HepG2 (cell line): ENCODE measurements around the gene LATS2. TPM values are rescaled to one million over a fixed set of nuclear protein-coding genes. Genes with fewer than 3 reads are reported as not detected.

ENCODE experiments used
- ATAC-seq: fragments of 200-7000 bp; cut with Tn5 transposase; 3 replicates; pipeline ENCODE4 v1.9.1; 2020; ENCODE audit warnings: mild to moderate bottlenecking, moderate library complexity
- BruUV-seq: library from RNA; stranded (reverse); fragments of 400-500 nt; replicated peaks from 2 replicates; lab custom pipeline; 2021; lab: Mats Ljungman, UMichigan
- CTCF ChIA-PET: fragments of 300-600 bp; formaldehyde crosslinking; extraction: SDS; loops from one replicate; lab custom pipeline; 2021; ENCODE audit warnings: low total read pairs, inconsistent platforms, low intra/inter-chr PET ratio; lab: Yijun Ruan, JAX
- POLR2A ChIA-PET: fragments of 350-600 bp; sonication (Branson Sonifier 250); formaldehyde crosslinking; loops from one replicate; lab custom pipeline; 2020; ENCODE audit warnings: antibody characterized with exemption, inconsistent platforms; lab: Yijun Ruan, JAX
- DNase-seq: peaks from one replicate; pipeline ENCODE4 v3.0.0-alpha.2; 2015; ENCODE audit warnings: low spot score
- FAIRE-seq: peaks from 3 replicates; lab custom pipeline; 2011; peaks lifted over from hg19 to GRCh38; lab: Jason Lieb, UNC
- H2AFZ ChIP-seq: one replicate; pipeline ENCODE4 v1.6.1; 2011; ENCODE audit warnings: low read length, inconsistent platforms
- H3K27ac ChIP-seq: fragments of 300-600 bp; 3 replicates; pipeline ENCODE4 v1.8.0; 2011; ENCODE audit warnings: mixed run types, mild to moderate bottlenecking, mixed read lengths, low read length, inconsistent platforms; ENCODE audit not compliant: insufficient read depth; ENCODE audit errors: extremely low read length
- H3K27me3 ChIP-seq, 2 experiments: fragments of 200-600 bp in 1 of 2; 2 replicates in 1 of 2; 3 replicates in 1 of 2; pipeline versions ENCODE4 v1.6.0 to v1.8.0; 2011; ENCODE audit warnings: low read length in 2 of 2, mild to moderate bottlenecking in 2 of 2, moderate library complexity in 2 of 2, inconsistent platforms in 1 of 2; ENCODE audit not compliant: insufficient read depth in 2 of 2, control insufficient read depth in 1 of 2
- H3K36me3 ChIP-seq, 2 experiments: fragments of 200-600 bp in 1 of 2; replicated peaks in 1 of 2; 2 replicates in 1 of 2; 3 replicates in 1 of 2; pipeline versions ENCODE4 v1.5.1 to v1.8.0; 2011; ENCODE audit warnings: low read length in 2 of 2, inconsistent platforms in 1 of 2; ENCODE audit not compliant: insufficient read depth in 2 of 2, control insufficient read depth in 1 of 2
- H3K4me1 ChIP-seq: 2 replicates; pipeline ENCODE4 v1.5.1; 2012; ENCODE audit warnings: low read length, inconsistent platforms; ENCODE audit not compliant: insufficient read depth
- H3K4me2 ChIP-seq: 2 replicates; pipeline ENCODE4 v1.6.0; 2011; ENCODE audit warnings: low read depth, low read length, inconsistent platforms
- H3K4me3 ChIP-seq, 3 experiments: fragments of 200-600 bp in 1 of 3; sonication (generic), shearing (Covaris generic) in 1 of 3; replicated peaks in 1 of 3; 2 replicates each; pipeline ENCODE4 v1.5.1; 2011 to 2016; ENCODE audit warnings: low read length in 3 of 3, inconsistent platforms in 2 of 3, low read depth in 2 of 3, mild to moderate bottlenecking in 2 of 3, control low read depth in 1 of 3, mixed read lengths in 1 of 3; ENCODE audit not compliant: insufficient read depth in 1 of 3
- H3K79me2 ChIP-seq: one replicate; pipeline ENCODE4 v1.6.1; 2011; ENCODE audit warnings: low read length, inconsistent platforms; ENCODE audit not compliant: insufficient read depth
- H3K9ac ChIP-seq: 2 replicates; pipeline ENCODE4 v1.6.0; 2011; ENCODE audit warnings: mild to moderate bottlenecking, low read depth, low read length, inconsistent platforms; ENCODE audit not compliant: insufficient read depth
- H3K9me3 ChIP-seq: 2 replicates; pipeline ENCODE4 v1.5.1; 2012; ENCODE audit warnings: mild to moderate bottlenecking, low read length
- H4K20me1 ChIP-seq: 2 replicates; pipeline ENCODE4 v1.6.0; 2011; ENCODE audit warnings: inconsistent platforms, mild to moderate bottlenecking, low read length, moderate library complexity; ENCODE audit not compliant: insufficient read depth
- ARID5B ChIP-seq: IDR thresholded peaks from 2 replicates; pipeline ENCODE4 v1.4.0; 2020; ENCODE audit warnings: mild to moderate bottlenecking, missing genetic modification reagents
- CEBPB ChIP-seq: IDR thresholded peaks from 2 replicates; pipeline ENCODE4 v1.6.1; 2011; ENCODE audit warnings: low read depth, low read length, improper control_type of control experiment, borderline replicate concordance
- DPF2 ChIP-seq: sonication (generic); formaldehyde crosslinking; IDR thresholded peaks from 2 replicates; pipeline ENCODE4 v1.4.0; 2020; ENCODE audit warnings: mild to moderate bottlenecking, low read depth, missing genetic modification reagents, borderline replicate concordance
- GMEB2 ChIP-seq: IDR thresholded peaks from 2 replicates; pipeline ENCODE4 v1.6.1; 2016; ENCODE audit warnings: missing biosample characterization, missing genetic modification reagents, low read depth
- MIXL1 ChIP-seq: IDR thresholded peaks from 2 replicates; pipeline ENCODE4 v1.6.1; 2016
- SOX5 ChIP-seq: IDR thresholded peaks from 2 replicates; pipeline ENCODE4 v1.6.1; 2016; ENCODE audit warnings: borderline replicate concordance
- ZFAT ChIP-seq: sonication (generic); formaldehyde crosslinking; conservative IDR thresholded peaks from 2 replicates; pipeline ENCODE4 v1.8.1; 2023; ENCODE audit warnings: missing genetic modification reagents, inconsistent platforms
- ZNF143 ChIP-seq: sonication (generic); formaldehyde crosslinking; IDR thresholded peaks from 2 replicates; pipeline ENCODE4 v1.4.0; 2020; ENCODE audit warnings: missing genetic modification reagents
- ZNF746 ChIP-seq: sonication (generic); formaldehyde crosslinking; IDR thresholded peaks from 2 replicates; pipeline ENCODE4 v1.8.0; 2022; ENCODE audit warnings: mild to moderate bottlenecking, missing genetic modification reagents
- ZNF792 ChIP-seq: IDR thresholded peaks from 2 replicates; pipeline ENCODE4 v1.6.1; 2016
- WGBS: methylation state at CpG from one replicate; pipeline ENCODE4 v1.1.6; 2017; ENCODE audit warnings: low lambda C conversion rate; 5-methylcytosine and 5-hydroxymethylcytosine counted together
- in situ Hi-C: cut with HindIII; loops from 2 replicates; pipeline ENCODE4 v1.10.0; 2017; ENCODE audit warnings: low pct_unique_long_range_greater_than_20kb; ENCODE audit not compliant: extremely low pct_ligation_motif_present
- intact Hi-C: fragments of 100-400 bp; cut with micrococcal nuclease; formaldehyde crosslinking; loops from one replicate; pipeline ENCODE4 v1.10.0; 2022; ENCODE audit not compliant: unreplicated experiment
- polyA plus RNA-seq, 8 experiments: library from polyadenylated mRNA; depleted of rRNA in 3 of 8; stranded (reverse) in 7 of 8; unstranded in 1 of 8; fragments of >200 nt; fragmentation: Illumina TruSeq in 4 of 8; extraction: Trizol in 4 of 8; gene quantifications; 2 replicates each; pipeline versions ENCODE4 v1.2.1 to v1.2.3, GENCODE V29; 2011 to 2016; ENCODE audit warnings: low read depth in 4 of 8, missing spikeins in 1 of 8, mixed read lengths in 1 of 8; ENCODE audit not compliant: insufficient read depth in 1 of 8
- total RNA-seq, 5 experiments: library from RNA; depleted of rRNA; stranded (reverse); fragments of >200 nt; fragmentation: Illumina TruSeq; extraction: Trizol; gene quantifications; 2 replicates each; pipeline ENCODE4 v1.2.3, GENCODE V29; 2016; ENCODE audit warnings: low read depth in 1 of 5
- TF ChIP-seq, protein P1 (sequence below): sonication (generic); formaldehyde crosslinking; IDR thresholded peaks from 2 replicates; pipeline ENCODE4 v1.8.1; 2023; ENCODE audit warnings: mild to moderate bottlenecking, missing genetic modification reagents

The LATS2 gene
- total and polyA plus RNA-seq, 2 of the 13 experiments (the other 11 are each of a cell fraction or from before 2014, with no cell fraction given): 7.3 to 8.5 TPM

DNA sequence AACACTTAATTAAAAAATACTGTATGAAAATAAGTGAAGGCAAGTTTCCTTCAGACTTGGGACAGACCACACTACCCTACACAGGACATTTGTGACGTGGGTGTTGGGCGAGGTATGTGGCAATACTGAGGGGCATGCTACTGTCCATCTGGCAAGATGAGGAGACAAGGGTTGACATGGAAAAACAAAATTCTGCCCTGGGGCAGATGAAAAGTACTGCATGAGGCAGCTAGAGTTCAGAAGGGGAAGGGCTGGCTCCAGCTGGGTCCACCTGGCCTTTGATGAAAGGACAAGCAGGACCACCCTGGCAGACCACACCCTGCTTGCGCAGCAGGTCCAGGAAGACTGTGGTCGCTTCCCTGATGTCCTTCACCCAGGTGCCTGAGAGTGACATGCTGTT is 43.2 kb downstream of the LATS2 start:
- WGBS: 96% methylated on average over 4 of the region's 4 CpGs
- no TSS peak for BruUV-seq
- H3K79me2 ChIP-seq: peaks cover 37% of the 10 kb centered on the region
- FAIRE-seq (no peak), ATAC-seq (no peak), DNase-seq (no peak)
- H3K4me3 ChIP-seq: no peak overlapping the region
- H3K36me3 ChIP-seq: peaks cover 0 to 6% of the 10 kb centered on the region in 2 experiments; a peak in 3 of 5 replicates
- ChIA-PET POLR2A (no interaction called here), CTCF (no interaction called here)
- in situ Hi-C loops: no loop called here
- H2AFZ ChIP-seq: no peak overlapping the region
- H3K27ac ChIP-seq: no peak overlapping the region
- no peaks in the 10 kb centered on the region for H3K27me3 ChIP-seq
- no peak overlapping the region for H3K9ac ChIP-seq
- peaks cover 68% of the 10 kb centered on the region for H3K4me1 ChIP-seq
- intact Hi-C loops: no loop called here
- H3K9me3 ChIP-seq: no peaks in the 10 kb centered on the region
- no peak overlapping the region for H3K4me2 ChIP-seq
- TF ChIP-seq ZNF746 (no peak), CEBPB (peak; percentile 33; the same call in 1 of the 2 replicates)
- TF ChIP-seq, all 625 proteins: peak for 1
- peaks cover 14% of the 10 kb centered on the region; the same call in 1 of the 2 replicates for H4K20me1 ChIP-seq

- no peak for ATAC-seq
- no TSS peak for BruUV-seq
- FAIRE-seq: no peak
- ChIA-PET POLR2A (no interaction called here), CTCF (no interaction called here)
- no peak for DNase-seq
- no peaks in the 10 kb centered on the region; the same call in 1 of the 2 replicates for H4K20me1 ChIP-seq
- 94% methylated on average over 4 of the region's 4 CpGs for WGBS
- peak overlapping the region; percentile 44 for H3K27ac ChIP-seq
- intact Hi-C loops: no loop called here
- H3K4me2 ChIP-seq: no peak overlapping the region
- in situ Hi-C loops: no loop called here
- H3K4me3 ChIP-seq: no peak overlapping the region
- H3K9me3 ChIP-seq: no peaks in the 10 kb centered on the region
- H2AFZ ChIP-seq: no peak overlapping the region
- H3K36me3 ChIP-seq: peaks cover 3 to 7% of the 10 kb centered on the region in 2 experiments; a peak in 3 of 5 replicates
- H3K27me3 ChIP-seq: no peaks in the 10 kb centered on the region
- H3K9ac ChIP-seq: no peak overlapping the region
- peaks cover 68% of the 10 kb centered on the region for H3K4me1 ChIP-seq
- peaks cover 54% of the 10 kb centered on the region for H3K79me2 ChIP-seq
- TF ChIP-seq ZFAT (CRISPR knock-in tag): no peak
- TF ChIP-seq ARID5B: no peak
- TF ChIP-seq, protein P1, sequence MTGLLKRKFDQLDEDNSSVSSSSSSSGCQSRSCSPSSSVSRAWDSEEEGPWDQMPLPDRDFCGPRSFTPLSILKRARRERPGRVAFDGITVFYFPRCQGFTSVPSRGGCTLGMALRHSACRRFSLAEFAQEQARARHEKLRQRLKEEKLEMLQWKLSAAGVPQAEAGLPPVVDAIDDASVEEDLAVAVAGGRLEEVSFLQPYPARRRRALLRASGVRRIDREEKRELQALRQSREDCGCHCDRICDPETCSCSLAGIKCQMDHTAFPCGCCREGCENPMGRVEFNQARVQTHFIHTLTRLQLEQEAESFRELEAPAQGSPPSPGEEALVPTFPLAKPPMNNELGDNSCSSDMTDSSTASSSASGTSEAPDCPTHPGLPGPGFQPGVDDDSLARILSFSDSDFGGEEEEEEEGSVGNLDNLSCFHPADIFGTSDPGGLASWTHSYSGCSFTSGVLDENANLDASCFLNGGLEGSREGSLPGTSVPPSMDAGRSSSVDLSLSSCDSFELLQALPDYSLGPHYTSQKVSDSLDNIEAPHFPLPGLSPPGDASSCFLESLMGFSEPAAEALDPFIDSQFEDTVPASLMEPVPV (CRISPR knock-in tag): no peak
- no peak for TF ChIP-seq SOX5 (CRISPR knock-in tag)
- TF ChIP-seq MIXL1 (CRISPR knock-in tag): no peak
- no peak for TF ChIP-seq ZNF143 (CRISPR knock-in tag)
- no peak for TF ChIP-seq DPF2 (CRISPR knock-in tag)
- TF ChIP-seq GMEB2: no peak
- TF ChIP-seq ZNF792: no peak
These were observed 44.9 kb downstream of the LATS2 start for GRCh38 chr13:21016487-21016886.
